GM19099 (cell line): Measurements from ENCODE around the gene UBE3C.

Source experiments
- POLR2A ChIP-seq: IDR thresholded peaks from 3 replicates; pipeline ENCODE4 v1.6.1; 2011; ENCODE audit warnings: low read depth; ENCODE audit not compliant: insufficient read length; ENCODE audit errors: extremely low read depth

Gene UBE3C

GRCh38 chr7:157125376-157126223 is 13.1 kb upstream of the UBE3C start:
- TF ChIP-seq POLR2A: no peak

- no peak for TF ChIP-seq POLR2A
These were observed 11.8 kb upstream of the UBE3C start for GRCh38 chr7:157126921-157127320.

GRCh38 chr7:157129200-157129599 is 9.5 kb upstream of the UBE3C start:
- no peak for TF ChIP-seq POLR2A

- TF ChIP-seq POLR2A: no peak
These were observed 8.7 kb upstream of the UBE3C start for GRCh38 chr7:157129907-157130460.

GRCh38 chr7:157132796-157133195 is 5.9 kb upstream of the UBE3C start:
- no peak for TF ChIP-seq POLR2A

- no peak for TF ChIP-seq POLR2A
These were observed 5.4 kb upstream of the UBE3C start for GRCh38 chr7:157133304-157133703.

GRCh38 chr7:157136372-157136771 is 2.4 kb upstream of the UBE3C start:
- TF ChIP-seq POLR2A: no peak

- TF ChIP-seq POLR2A: no peak
These were observed 664 bp upstream of the UBE3C start for GRCh38 chr7:157138101-157138423.

GRCh38 chr7:157139111-157139809 is 534 bp downstream of the UBE3C start:
- TF ChIP-seq POLR2A: no peak

GRCh38 chr7:157139810-157140510 is 1.2 kb downstream of the UBE3C start:
- no peak for TF ChIP-seq POLR2A

GRCh38 chr7:157140511-157140905 is 1.8 kb downstream of the UBE3C start:
- no peak for TF ChIP-seq POLR2A

GRCh38 chr7:157141525-157142060 is 2.9 kb downstream of the UBE3C start:
- TF ChIP-seq POLR2A: no peak

GRCh38 chr7:157143788-157144187 is 5.1 kb downstream of the UBE3C start:
- no peak for TF ChIP-seq POLR2A

- TF ChIP-seq POLR2A: no peak
These were observed 10.6 kb downstream of the UBE3C start for GRCh38 chr7:157149317-157149716.

- no peak for TF ChIP-seq POLR2A
These were observed 12.2 kb downstream of the UBE3C start for GRCh38 chr7:157150882-157151281.
